ENCODE measurements around the gene SORCS2. TPM values are rescaled to one million over a fixed set of nuclear protein-coding genes. Genes with fewer than 3 reads are reported as not detected.

SORCS2 gene
- total RNA-seq, 1 donor from 2014 or later, result 13.8 TPM

DNA sequence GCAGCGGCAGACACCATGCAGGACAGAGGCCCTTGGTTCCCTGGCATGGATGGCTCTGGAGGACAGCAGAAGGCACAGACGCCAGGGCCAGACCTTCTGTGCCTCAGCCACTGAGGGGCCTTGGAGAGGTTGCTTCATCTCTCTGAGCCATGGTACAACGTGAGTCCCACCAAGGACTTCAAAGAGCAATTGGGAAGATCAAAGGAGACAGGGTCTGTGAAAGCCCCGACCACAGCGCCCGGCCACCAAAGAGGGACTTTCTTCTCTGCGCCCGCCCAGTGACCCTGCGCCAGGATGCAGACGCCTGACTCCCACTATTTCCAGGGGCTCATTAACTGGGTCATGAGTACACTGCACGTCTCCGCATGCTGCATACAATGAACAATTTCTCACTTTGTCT lies 573.3 kb downstream of the SORCS2 start:
- no peaks in the 10 kb centered on the region for H3K9me3 Mint-ChIP-seq (ENCODE audit: unreplicated experiment)
- Histone ChIP-seq H3K4me1 (ENCODE audit: insufficient read depth, low read length) (peaks cover 14% of the 10 kb centered on the region), H3K27me3 (ENCODE audit: insufficient read depth, low read length) (no peaks in the 10 kb centered on the region), H2AFZ (ENCODE audit: low read depth, low read length) (no peak overlapping the region), H3K9me3 (ENCODE audit: insufficient read depth, low read depth, low read length) (no peaks in the 10 kb centered on the region), H4K20me1 (ENCODE audit: insufficient read depth, low read length) (peaks cover 99% of the 10 kb centered on the region), H3K4me3 (ENCODE audit: insufficient read depth, low read depth, low read length) (no peak overlapping the region), H3K9ac (ENCODE audit: low read length) (no peak overlapping the region), H3K27ac (ENCODE audit: low read depth, low read length) (no peak overlapping the region), H3K36me3 (ENCODE audit: insufficient read depth, low read length) (peaks cover 67% of the 10 kb centered on the region), H3K79me2 (ENCODE audit: insufficient read depth, low read length) (peaks cover 69% of the 10 kb centered on the region), H3K4me2 (ENCODE audit: low read length) (no peak overlapping the region)
- no peak for TF ChIP-seq EZH2 (IDR thresholded peaks at IDR 0.05; ENCODE audit: insufficient read depth, low read length)
- TF ChIP-seq, protein P1, sequence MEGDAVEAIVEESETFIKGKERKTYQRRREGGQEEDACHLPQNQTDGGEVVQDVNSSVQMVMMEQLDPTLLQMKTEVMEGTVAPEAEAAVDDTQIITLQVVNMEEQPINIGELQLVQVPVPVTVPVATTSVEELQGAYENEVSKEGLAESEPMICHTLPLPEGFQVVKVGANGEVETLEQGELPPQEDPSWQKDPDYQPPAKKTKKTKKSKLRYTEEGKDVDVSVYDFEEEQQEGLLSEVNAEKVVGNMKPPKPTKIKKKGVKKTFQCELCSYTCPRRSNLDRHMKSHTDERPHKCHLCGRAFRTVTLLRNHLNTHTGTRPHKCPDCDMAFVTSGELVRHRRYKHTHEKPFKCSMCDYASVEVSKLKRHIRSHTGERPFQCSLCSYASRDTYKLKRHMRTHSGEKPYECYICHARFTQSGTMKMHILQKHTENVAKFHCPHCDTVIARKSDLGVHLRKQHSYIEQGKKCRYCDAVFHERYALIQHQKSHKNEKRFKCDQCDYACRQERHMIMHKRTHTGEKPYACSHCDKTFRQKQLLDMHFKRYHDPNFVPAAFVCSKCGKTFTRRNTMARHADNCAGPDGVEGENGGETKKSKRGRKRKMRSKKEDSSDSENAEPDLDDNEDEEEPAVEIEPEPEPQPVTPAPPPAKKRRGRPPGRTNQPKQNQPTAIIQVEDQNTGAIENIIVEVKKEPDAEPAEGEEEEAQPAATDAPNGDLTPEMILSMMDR (IDR thresholded peaks at IDR 0.05; ENCODE audit: insufficient read depth, low read depth, low read length), result no peak
- H3K4me3 Mint-ChIP-seq (ENCODE audit: unreplicated experiment), result no peak overlapping the region
- FAIRE-seq (no peak), DNase-seq (ENCODE audit: low read depth) (no peak)
- H3K36me3 Mint-ChIP-seq (ENCODE audit: low read depth, unreplicated experiment), result peaks cover 36% of the 10 kb centered on the region
- H3K4me1 Mint-ChIP-seq (ENCODE audit: low read depth, unreplicated experiment), result peaks cover 21% of the 10 kb centered on the region
- no peak overlapping the region for H3K27ac Mint-ChIP-seq (ENCODE audit: unreplicated experiment)
- no peaks in the 10 kb centered on the region for H3K27me3 Mint-ChIP-seq (ENCODE audit: low read depth, unreplicated experiment)

DNA sequence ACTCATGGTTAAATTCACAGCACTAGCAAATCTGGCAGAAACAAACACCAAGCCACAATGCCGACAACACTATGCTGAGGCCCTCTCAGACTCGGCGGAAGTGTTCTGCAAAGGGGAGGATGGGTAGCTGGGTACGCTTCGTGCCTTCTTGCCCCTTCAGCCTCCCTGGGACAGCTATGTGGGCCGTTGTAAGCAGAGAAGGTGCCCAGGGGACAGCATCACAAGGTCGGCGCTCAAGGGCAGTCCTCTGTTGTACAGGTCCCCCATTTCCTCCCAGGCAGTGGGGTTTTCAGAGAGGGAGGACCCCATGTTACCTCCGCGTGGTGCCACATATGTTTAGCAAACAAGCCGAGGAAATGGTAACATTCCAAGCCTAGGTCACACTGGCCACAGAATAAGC lies 573.7 kb downstream of the SORCS2 start:
- H3K79me2 ChIP-seq (ENCODE audit: insufficient read depth, low read length), result peaks cover 72% of the 10 kb centered on the region
- H4K20me1 ChIP-seq (ENCODE audit: insufficient read depth, low read length), result peaks cover 99% of the 10 kb centered on the region
- H3K4me3 ChIP-seq (ENCODE audit: insufficient read depth, low read depth, low read length), result no peak overlapping the region
- no peak for DNase-seq (ENCODE audit: low read depth)
- Mint-ChIP-seq H3K4me1 (ENCODE audit: low read depth, unreplicated experiment) (peaks cover 24% of the 10 kb centered on the region), H3K9me3 (ENCODE audit: unreplicated experiment) (no peaks in the 10 kb centered on the region), H3K4me3 (ENCODE audit: unreplicated experiment) (no peak overlapping the region), H3K36me3 (ENCODE audit: low read depth, unreplicated experiment) (peaks cover 40% of the 10 kb centered on the region), H3K27ac (ENCODE audit: unreplicated experiment) (no peak overlapping the region), H3K27me3 (ENCODE audit: low read depth, unreplicated experiment) (no peaks in the 10 kb centered on the region)
- no peak overlapping the region for H3K4me2 ChIP-seq (ENCODE audit: low read length)
- no peak overlapping the region for H2AFZ ChIP-seq (ENCODE audit: low read depth, low read length)
- H3K9ac ChIP-seq (ENCODE audit: low read length), result no peak overlapping the region
- no peak for TF ChIP-seq EZH2 (IDR thresholded peaks at IDR 0.05; ENCODE audit: insufficient read depth, low read length)
- TF ChIP-seq, protein P1 (IDR thresholded peaks at IDR 0.05; ENCODE audit: insufficient read depth, low read depth, low read length), result no peak
- no peaks in the 10 kb centered on the region for H3K27me3 ChIP-seq (ENCODE audit: insufficient read depth, low read length)
- H3K27ac ChIP-seq (ENCODE audit: low read depth, low read length), result no peak overlapping the region
- peaks cover 17% of the 10 kb centered on the region for H3K4me1 ChIP-seq (ENCODE audit: insufficient read depth, low read length)
- FAIRE-seq, result no peak
- H3K36me3 ChIP-seq (ENCODE audit: insufficient read depth, low read length), result peaks cover 68% of the 10 kb centered on the region
- no peaks in the 10 kb centered on the region for H3K9me3 ChIP-seq (ENCODE audit: insufficient read depth, low read depth, low read length)

DNA sequence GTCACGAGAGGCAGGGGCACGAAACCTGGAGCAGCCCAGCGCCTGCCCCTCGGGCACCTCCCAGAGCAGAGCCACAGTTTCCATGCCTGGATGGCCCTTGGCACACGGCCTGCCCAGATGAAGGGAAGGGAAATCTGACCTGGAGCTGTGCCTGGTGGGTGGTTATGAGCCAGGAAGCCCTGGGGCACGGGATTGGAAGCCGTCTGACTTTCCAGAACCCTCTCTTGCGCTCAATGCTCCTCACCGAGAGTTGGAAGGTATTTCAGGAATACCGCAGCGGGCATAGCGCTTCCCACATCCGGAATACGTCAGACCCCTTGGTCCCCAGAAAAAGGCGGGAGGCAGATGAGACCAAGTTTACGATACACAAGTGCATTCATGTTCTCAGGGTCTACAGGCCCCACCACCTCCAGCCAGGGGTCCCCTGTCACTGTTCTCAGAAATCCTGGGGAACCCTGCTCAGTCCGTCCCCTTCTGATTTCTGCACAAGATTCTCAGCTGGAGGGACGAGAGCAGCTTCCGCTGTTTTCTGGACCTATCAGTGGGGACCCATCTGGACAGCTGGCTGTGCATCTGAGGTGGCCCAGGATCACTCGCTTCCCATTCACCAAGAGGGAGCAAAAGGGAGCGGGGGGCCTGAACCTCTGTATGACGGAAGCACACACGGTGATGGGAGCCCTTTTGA lies 574.5 kb downstream of the SORCS2 start:
- H3K36me3 Mint-ChIP-seq (ENCODE audit: low read depth, unreplicated experiment), result peaks cover 38% of the 10 kb centered on the region
- H3K9me3 Mint-ChIP-seq (ENCODE audit: unreplicated experiment), result no peaks in the 10 kb centered on the region
- H3K9ac ChIP-seq (ENCODE audit: low read length), result no peak overlapping the region
- FAIRE-seq (no peak), DNase-seq (ENCODE audit: low read depth) (no peak)
- H3K4me2 ChIP-seq (ENCODE audit: low read length), result no peak overlapping the region
- H3K79me2 ChIP-seq (ENCODE audit: insufficient read depth, low read length), result peaks cover 71% of the 10 kb centered on the region
- peaks cover 18% of the 10 kb centered on the region for H3K4me1 ChIP-seq (ENCODE audit: insufficient read depth, low read length)
- no peaks in the 10 kb centered on the region for H3K9me3 ChIP-seq (ENCODE audit: insufficient read depth, low read depth, low read length)
- peaks cover 98% of the 10 kb centered on the region for H4K20me1 ChIP-seq (ENCODE audit: insufficient read depth, low read length)
- H2AFZ ChIP-seq (ENCODE audit: low read depth, low read length), result no peak overlapping the region
- no peak overlapping the region for H3K27ac Mint-ChIP-seq (ENCODE audit: unreplicated experiment)
- TF ChIP-seq, protein P1 (IDR thresholded peaks at IDR 0.05; ENCODE audit: insufficient read depth, low read depth, low read length), result no peak
- TF ChIP-seq EZH2 (IDR thresholded peaks at IDR 0.05; ENCODE audit: insufficient read depth, low read length), result no peak
- H3K36me3 ChIP-seq (ENCODE audit: insufficient read depth, low read length), result peaks cover 68% of the 10 kb centered on the region
- H3K27me3 ChIP-seq (ENCODE audit: insufficient read depth, low read length), result no peaks in the 10 kb centered on the region
- no peak overlapping the region for H3K4me3 ChIP-seq (ENCODE audit: insufficient read depth, low read depth, low read length)
- H3K4me3 Mint-ChIP-seq (ENCODE audit: unreplicated experiment), result no peak overlapping the region
- H3K27ac ChIP-seq (ENCODE audit: low read depth, low read length), result no peak overlapping the region
- no peaks in the 10 kb centered on the region for H3K27me3 Mint-ChIP-seq (ENCODE audit: low read depth, unreplicated experiment)
- H3K4me1 Mint-ChIP-seq (ENCODE audit: low read depth, unreplicated experiment), result peaks cover 24% of the 10 kb centered on the region

Measured in astrocyte (in vitro differentiated cells and primary cell).